Breast epithelium (tissue), 4 donors: ENCODE data around the gene GLIPR2. TPM values are rescaled to one million over a fixed set of nuclear protein-coding genes. Genes with fewer than 3 reads are reported as not detected.

Source experiments
- DNase-seq, 2 donors: peaks; one replicate each; pipeline ENCODE4 v3.0.0-alpha.2; 2019; ENCODE audit warnings: low spot score in 2 of 2
- H3K27ac ChIP-seq, 2 donors: fragments of 200-600 bp; sonication (generic) in 1 of 2; one replicate each; pipeline ENCODE4 v1.5.1; 2016 to 2019; ENCODE audit warnings: mild to moderate bottlenecking in 1 of 2
- H3K27me3 ChIP-seq, 2 donors: fragments of 200-600 bp; sonication (generic) in 1 of 2; one replicate each; pipeline versions ENCODE4 v1.5.1 to v1.6.0; 2017 to 2019; ENCODE audit warnings: control low read depth in 1 of 2, mild to moderate bottlenecking in 1 of 2
- H3K36me3 ChIP-seq: fragments of 200-600 bp; one replicate; pipeline ENCODE4 v1.5.1; 2019
- H3K4me1 ChIP-seq, 2 donors: fragments of 200-600 bp; sonication (generic); one replicate each; pipeline ENCODE4 v1.5.1; 2016 to 2019; ENCODE audit warnings: control low read depth in 1 of 2
- H3K4me3 ChIP-seq, 3 donors: fragments of 200-600 bp; sonication (generic); 1 replicate in 2 of 3; 2 replicates in 1 of 3; pipeline ENCODE4 v1.5.1; 2016 to 2019; ENCODE audit warnings: mild to moderate bottlenecking in 3 of 3, moderate library complexity in 2 of 3
- H3K9me3 ChIP-seq, 2 donors: fragments of 200-600 bp; sonication (generic) in 1 of 2; one replicate each; pipeline ENCODE4 v1.5.1; 2016 to 2019; ENCODE audit warnings: control low read depth in 1 of 2
- CTCF ChIP-seq, 3 donors: fragments of 450-650 bp; IDR thresholded peaks; one replicate each; pipeline ENCODE4 v1.5.1; 2016 to 2017; ENCODE audit warnings: antibody characterized with exemption in 3 of 3, mild to moderate bottlenecking in 3 of 3, moderate library complexity in 3 of 3
- POLR2A ChIP-seq: fragments of 450-650 bp; IDR thresholded peaks from one replicate; pipeline ENCODE4 v1.6.1; 2016; ENCODE audit warnings: antibody characterized with exemption, mild to moderate bottlenecking, moderate library complexity
- POLR2AphosphoS5 ChIP-seq, 3 donors: sonication (generic); formaldehyde crosslinking; IDR thresholded peaks; one replicate each; pipeline ENCODE4 v1.6.1; 2017; ENCODE audit warnings: antibody characterized with exemption in 3 of 3
- intact Hi-C: fragments of 100-400 bp; cut with DNase I; formaldehyde crosslinking; loops from one replicate; pipeline ENCODE4 v1.15.1; 2023; ENCODE audit warnings: low total_unique reads
- total RNA-seq, 3 donors: library from RNA; depleted of rRNA; stranded (reverse); fragments of >200 nt; gene quantifications; one replicate each; pipeline ENCODE4 v1.1.0, GENCODE V29; 2016

GLIPR2 gene
- total RNA-seq, 3 donors from 2014 or later = 16.5 to 57.4 (median 26.9) TPM

- no peaks in the 10 kb centered on the region for H3K36me3 ChIP-seq
- no peak overlapping the region for H3K27ac ChIP-seq
- TF ChIP-seq CTCF (IDR thresholded peaks at IDR 0.05) (no peak), POLR2AphosphoS5 (IDR thresholded peaks at IDR 0.05) (no peak), POLR2A (no peak)
- no peaks in the 10 kb centered on the region for H3K4me1 ChIP-seq
- H3K9me3 ChIP-seq = no peaks in the 10 kb centered on the region
- intact Hi-C loops = no loop called here
- no peaks in the 10 kb centered on the region for H3K27me3 ChIP-seq
- DNase-seq = no peak
- no peak overlapping the region for H3K4me3 ChIP-seq
These were observed 76.9 kb downstream of the GLIPR2 start for GRCh38 chr9:36213387-36213786.

Other genes starting within 250 kb of the GLIPR2 start
- 10 to 100 TPM in 2 of 3 donors, 1 to 10 TPM in 1; 3.4 to 16.0 (median 12.8) TPM for gene HRCT1, start 230.5 kb upstream of the GLIPR2 start, total RNA-seq
- 10 to 100 TPM in 1 of 3 donors, 1 to 10 TPM in 2; 4.8 to 13.4 (median 8.6) TPM for gene SPAAR, start 227.2 kb upstream of the GLIPR2 start, total RNA-seq
- gene OR2S2, start 178.6 kb upstream of the GLIPR2 start, total RNA-seq = not detected
- 10 to 100 TPM; 12.7 to 25.6 (median 17.7) TPM for gene RECK, start 99.8 kb upstream of the GLIPR2 start, total RNA-seq
- gene CCIN, start 32.7 kb downstream of the GLIPR2 start, total RNA-seq = under 1 TPM in 1 of 3 donors, not detected in 2; 0.80 TPM
- gene CLTA, start 54.2 kb downstream of the GLIPR2 start, total RNA-seq = 100 to 1,000 TPM; 177 to 202 (median 178) TPM
- 10 to 100 TPM; 24.9 to 38.2 (median 35.1) TPM for gene GNE, start 121.7 kb downstream of the GLIPR2 start, total RNA-seq